ENCODE data around the gene CLEC4A.
"Not testable (repeated sequence)": the region's sequence is repeated elsewhere in the genome, so short reads cannot be mapped to it uniquely, and the experiment has no call there.

Gene CLEC4A

GRCh38 chr12:8096281-8096915, 27.0 kb upstream of the CLEC4A start:
- Mint-ChIP-seq H3K36me3 (peaks cover 51 to 69% of the 10 kb centered on the region in 2 donors), H3K4me3 (no peak overlapping the region), H3K27me3 (no peaks in the 10 kb centered on the region), H3K9me3 (no peaks in the 10 kb centered on the region), H3K27ac (no peak overlapping the region), H3K4me1 (peaks cover 0 to 2% of the 10 kb centered on the region in 2 donors)
- DNase-seq (no peak), ATAC-seq (replicated peaks) (no peak)

- ATAC-seq (replicated peaks) (no peak), DNase-seq (no peak)
- Mint-ChIP-seq H3K4me3 (no peak overlapping the region), H3K4me1 (peaks cover 0 to 2% of the 10 kb centered on the region in 2 donors), H3K27ac (no peak overlapping the region), H3K9me3 (no peaks in the 10 kb centered on the region), H3K27me3 (no peaks in the 10 kb centered on the region), H3K36me3 (peaks cover 35 to 49% of the 10 kb centered on the region in 2 donors)
These were observed 24.2 kb upstream of the CLEC4A start for GRCh38 chr12:8099235-8099634.

- peak; percentile 67 to 78 for ATAC-seq (replicated peaks)
- H3K27ac Mint-ChIP-seq, result no peak overlapping the region
- peaks cover 33 to 55% of the 10 kb centered on the region in 2 donors for H3K36me3 Mint-ChIP-seq
These were observed 14.5 kb upstream of the CLEC4A start for GRCh38 chr12:8108808-8109398.

GRCh38 chr12:8113117-8113516, 10.3 kb upstream of the CLEC4A start:
- not testable (repeated sequence) for DNase-seq; H3K9me3 Mint-ChIP-seq; H3K4me1 Mint-ChIP-seq; H3K4me3 Mint-ChIP-seq; H3K27ac Mint-ChIP-seq; ATAC-seq (replicated peaks); H3K27me3 Mint-ChIP-seq
- H3K36me3 Mint-ChIP-seq, result peaks cover 18 to 34% of the 10 kb centered on the region in 2 donors

More at GRCh38 chr12:8108808-8109398, 14.5 kb upstream of the CLEC4A start:
- Mint-ChIP-seq H3K9me3 (peaks cover 3 to 5% of the 10 kb centered on the region in 2 donors), H3K4me1 (peaks cover 0 to 6% of the 10 kb centered on the region in 2 donors), H3K27me3 (no peaks in the 10 kb centered on the region), H3K4me3 (no peak overlapping the region)
- peak; percentile 58 for DNase-seq

GRCh38 chr12:8120072-8120713, 3.2 kb upstream of the CLEC4A start:
- H3K4me1 Mint-ChIP-seq, result peaks cover 24 to 34% of the 10 kb centered on the region in 2 donors
- H3K27ac Mint-ChIP-seq, result no peak overlapping the region
- DNase-seq (no peak), ATAC-seq (replicated peaks) (no peak)
- no peaks in the 10 kb centered on the region for H3K27me3 Mint-ChIP-seq
- peaks cover 30 to 51% of the 10 kb centered on the region in 2 donors for H3K36me3 Mint-ChIP-seq
- H3K4me3 Mint-ChIP-seq, result no peak overlapping the region
- no peaks in the 10 kb centered on the region for H3K9me3 Mint-ChIP-seq

- Mint-ChIP-seq H3K4me1 (peaks cover 27 to 37% of the 10 kb centered on the region in 2 donors), H3K27ac (no peak overlapping the region), H3K36me3 (peaks cover 27 to 58% of the 10 kb centered on the region in 2 donors), H3K9me3 (no peaks in the 10 kb centered on the region), H3K4me3 (no peak overlapping the region), H3K27me3 (no peaks in the 10 kb centered on the region)
- DNase-seq, result no peak
- no peak for ATAC-seq (replicated peaks)
These were observed 3.7 kb downstream of the CLEC4A start for GRCh38 chr12:8127138-8127537.

GRCh38 chr12:8133636-8134397, 10.4 kb downstream of the CLEC4A start:
- not testable (repeated sequence) for H3K4me3 Mint-ChIP-seq, DNase-seq
- peaks cover 34 to 60% of the 10 kb centered on the region in 2 donors for H3K36me3 Mint-ChIP-seq

GRCh38 chr12:8134398-8134930, 11.0 kb downstream of the CLEC4A start:
- not testable (repeated sequence) for H3K27ac Mint-ChIP-seq; H3K27me3 Mint-ChIP-seq; H3K9me3 Mint-ChIP-seq; ATAC-seq (replicated peaks); DNase-seq; H3K4me3 Mint-ChIP-seq; H3K4me1 Mint-ChIP-seq
- H3K36me3 Mint-ChIP-seq, result peaks cover 33 to 57% of the 10 kb centered on the region in 2 donors

More at GRCh38 chr12:8133636-8134397, 10.4 kb downstream of the CLEC4A start:
- not testable (repeated sequence) for H3K9me3 Mint-ChIP-seq; H3K27me3 Mint-ChIP-seq; H3K27ac Mint-ChIP-seq; ATAC-seq (replicated peaks); H3K4me1 Mint-ChIP-seq

GRCh38 chr12:8141647-8142046, 18.2 kb downstream of the CLEC4A start:
- H3K9me3 Mint-ChIP-seq, result peaks cover 8 to 10% of the 10 kb centered on the region in 2 donors
- H3K27me3 Mint-ChIP-seq, result peaks cover 4 to 13% of the 10 kb centered on the region in 2 donors
- not testable (repeated sequence) for H3K4me1 Mint-ChIP-seq; ATAC-seq (replicated peaks); H3K27ac Mint-ChIP-seq; H3K4me3 Mint-ChIP-seq; DNase-seq
- H3K36me3 Mint-ChIP-seq, result peaks cover 41 to 48% of the 10 kb centered on the region in 2 donors

- ATAC-seq (replicated peaks) (no peak), DNase-seq (no peak)
- H3K27me3 Mint-ChIP-seq, result peaks cover 9 to 13% of the 10 kb centered on the region in 2 donors
- H3K4me1 Mint-ChIP-seq, result no peaks in the 10 kb centered on the region
- H3K9me3 Mint-ChIP-seq, result peaks cover 8 to 10% of the 10 kb centered on the region in 2 donors
- H3K27ac Mint-ChIP-seq, result no peak overlapping the region
- no peak overlapping the region for H3K4me3 Mint-ChIP-seq
- peaks cover 31 to 38% of the 10 kb centered on the region in 2 donors for H3K36me3 Mint-ChIP-seq
These were observed 19.8 kb downstream of the CLEC4A start for GRCh38 chr12:8143261-8143660.

- DNase-seq, result no peak
- H3K4me3 Mint-ChIP-seq, result no peak overlapping the region
- H3K36me3 Mint-ChIP-seq, result peaks cover 15 to 17% of the 10 kb centered on the region in 2 donors
These were observed 22.5 kb downstream of the CLEC4A start for GRCh38 chr12:8145754-8146441.

GRCh38 chr12:8146442-8146771, 23.0 kb downstream of the CLEC4A start:
- H3K27me3 Mint-ChIP-seq, result peaks cover 13 to 31% of the 10 kb centered on the region in 2 donors

More at GRCh38 chr12:8145754-8146441, 22.5 kb downstream of the CLEC4A start:
- no peaks in the 10 kb centered on the region for H3K4me1 Mint-ChIP-seq
- no peak overlapping the region for H3K27ac Mint-ChIP-seq
- peaks cover 13 to 31% of the 10 kb centered on the region in 2 donors for H3K27me3 Mint-ChIP-seq
- ATAC-seq (replicated peaks), result no peak
- peaks cover 8 to 13% of the 10 kb centered on the region in 2 donors for H3K9me3 Mint-ChIP-seq

GRCh38 chr12:8154526-8154925, 31.1 kb downstream of the CLEC4A start:
- Mint-ChIP-seq H3K27me3 (peaks cover 17 to 20% of the 10 kb centered on the region in 2 donors), H3K9me3 (no peaks in the 10 kb centered on the region), H3K27ac (no peak overlapping the region), H3K4me3 (no peak overlapping the region), H3K36me3 (no peaks in the 10 kb centered on the region), H3K4me1 (peaks cover 10 to 44% of the 10 kb centered on the region in 2 donors)
- DNase-seq (no peak), ATAC-seq (replicated peaks) (no peak)

More at GRCh38 chr12:8146442-8146771, 23.0 kb downstream of the CLEC4A start:
- DNase-seq (no peak), ATAC-seq (replicated peaks) (no peak)
- Mint-ChIP-seq H3K36me3 (peaks cover 12% of the 10 kb centered on the region in 2 donors), H3K4me3 (no peak overlapping the region), H3K9me3 (peaks cover 8 to 11% of the 10 kb centered on the region in 2 donors), H3K4me1 (no peaks in the 10 kb centered on the region), H3K27ac (no peak overlapping the region)
